ENCODE results near the gene ACTMAP. TPM values are rescaled to one million over a fixed set of nuclear protein-coding genes. Genes with fewer than 3 reads are reported as not detected.
A peak's percentile ranks its signal among the peaks of the same experiment; 100 is the strongest.

Gene ACTMAP
- total RNA-seq, 2 experiments from 2014 or later = 15.0 to 18.0 TPM

DNA sequence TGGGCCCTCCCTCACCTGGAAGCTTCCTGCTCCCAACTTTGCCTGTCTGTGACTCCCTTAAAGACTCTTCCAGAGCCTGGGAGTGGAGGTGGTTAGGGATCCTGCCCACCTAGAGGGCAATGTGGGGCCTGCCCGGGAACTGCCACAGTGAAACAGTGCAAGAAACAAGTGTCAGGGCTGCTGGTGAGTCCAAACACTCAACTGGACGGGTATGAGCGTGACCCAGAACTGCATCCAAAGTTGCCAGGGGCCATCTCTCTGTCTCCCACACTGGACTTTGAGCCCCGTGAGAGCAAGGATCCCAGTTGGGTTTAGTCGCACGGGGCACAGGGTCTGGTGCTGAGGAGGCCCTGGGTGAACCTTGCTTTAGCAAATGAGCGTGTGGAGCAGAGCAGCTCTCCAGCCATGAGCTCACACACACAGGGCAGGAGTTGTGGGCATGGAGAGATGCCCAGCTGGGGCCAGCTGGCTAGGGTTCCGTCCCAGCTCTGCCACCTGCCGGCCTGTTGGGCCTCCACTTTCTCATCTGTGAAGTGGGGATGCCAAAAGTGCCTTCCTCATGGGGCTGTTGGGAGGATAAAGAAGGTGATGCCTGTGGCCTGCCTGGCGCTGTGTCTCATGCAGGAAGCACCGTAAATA lies 57.0 kb downstream of the ACTMAP start:
- H3K27me3 Mint-ChIP-seq = no peaks in the 10 kb centered on the region
- peaks cover 5% of the 10 kb centered on the region for H3K4me1 Mint-ChIP-seq
- DNase-seq (no peak), ATAC-seq (no peak)
- no peaks in the 10 kb centered on the region for H3K36me3 Mint-ChIP-seq (ENCODE audit: low read depth)
- intact Hi-C loops (cut with DNase I, micrococcal nuclease) = no loop called here
- H3K9me3 Mint-ChIP-seq (ENCODE audit: low read depth) = no peaks in the 10 kb centered on the region
- no peak overlapping the region for H3K4me3 Mint-ChIP-seq
- no peak overlapping the region for H3K27ac Mint-ChIP-seq
- ChIA-PET POLR2A (interaction anchor here (0.6 kb wide), 2 partner anchors 100 to 1547 kb away, joined by 3 read pairs; no protein-coding TSS in a partner anchor), CTCF (no interaction called here)

GRCh38 chr19:40692212-40692551 lies 58.1 kb downstream of the ACTMAP start:
- Mint-ChIP-seq H3K4me3 (no peak overlapping the region), H3K27ac (no peak overlapping the region), H3K9me3 (ENCODE audit: low read depth) (no peaks in the 10 kb centered on the region), H3K4me1 (peaks cover 5% of the 10 kb centered on the region), H3K36me3 (ENCODE audit: low read depth) (no peaks in the 10 kb centered on the region), H3K27me3 (no peaks in the 10 kb centered on the region)
- intact Hi-C loops (cut with DNase I, micrococcal nuclease) = no loop called here
- ATAC-seq (no peak), DNase-seq (no peak)
- ChIA-PET CTCF (no interaction called here), POLR2A (no interaction called here)

GRCh38 chr19:40691421-40692211 lies 58.7 kb downstream of the ACTMAP start:
- Mint-ChIP-seq H3K27me3 (no peaks in the 10 kb centered on the region), H3K4me3 (peak overlapping the region; percentile 80), H3K36me3 (ENCODE audit: low read depth) (no peaks in the 10 kb centered on the region), H3K9me3 (ENCODE audit: low read depth) (no peaks in the 10 kb centered on the region), H3K27ac (peak overlapping the region; percentile 87), H3K4me1 (peaks cover 5% of the 10 kb centered on the region)
- ATAC-seq (no peak), DNase-seq (peak; percentile 49)
- intact Hi-C loops (cut with DNase I, micrococcal nuclease) = loop anchor here (1.0 to 2.0 kb wide), 6 partner anchors 29 to 225 kb away; partner anchors contain the start of genes ACTMAP (in 1 of the 2), SNRPA (in 1 of the 2) and SPTBN4 (in 1 of the 2)
- POLR2A ChIA-PET = interaction anchor here (0.5 to 1.7 kb wide), 2 partner anchors 87 to 453 kb away, joined by 4 to 9 read pairs; partner anchors contain the start of gene RAB4B
- CTCF ChIA-PET = interaction anchor here (0.6 kb wide), 1 partner anchor 72 kb away, joined by 3 read pairs; no protein-coding TSS in a partner anchor

Other genes with a start within 250 kb of the ACTMAP start
- 100 to 1,000 TPM; 100 to 155 TPM for gene SHKBP1, start 173.6 kb downstream of the ACTMAP start, total RNA-seq
- gene LTBP4, start 149.1 kb downstream of the ACTMAP start, total RNA-seq = 100 to 1,000 TPM; 142 to 145 TPM
- 10 to 100 TPM; 11.6 to 18.0 TPM for gene NUMBL, start 59.8 kb downstream of the ACTMAP start, total RNA-seq
- gene COQ8B, start 33.6 kb downstream of the ACTMAP start, total RNA-seq = 10 to 100 TPM; 21.2 to 29.9 TPM
- gene ITPKC, start 33.4 kb downstream of the ACTMAP start, total RNA-seq = 1 to 10 TPM; 4.6 to 5.6 TPM
- gene SNRPA, start 726 bp upstream of the ACTMAP start, total RNA-seq = 100 to 1,000 TPM; 245 to 465 TPM
- gene MIA, start 25.0 kb upstream of the ACTMAP start, total RNA-seq = under 1 TPM in 1 of 2 experiments, not detected in 1; 0.57 TPM
- gene RAB4B, start 27.8 kb upstream of the ACTMAP start, total RNA-seq = 10 to 100 TPM; 26.4 to 33.7 TPM
- 10 to 100 TPM; 85.6 to 86.6 TPM for gene EGLN2, start 48.7 kb upstream of the ACTMAP start, total RNA-seq
- not detected for gene CYP2A6, start 100.0 kb upstream of the ACTMAP start, total RNA-seq
- not detected for gene CYP2A7, start 131.8 kb upstream of the ACTMAP start, total RNA-seq
- gene CYP2B6, start 240.8 kb upstream of the ACTMAP start, total RNA-seq = not detected

Measured in activated CD4-positive, alpha-beta T cell treated with anti-CD3 and anti-CD28 coated beads for 36 hours (primary cell).